Gastrocnemius medialis (tissue), 4 donors: ENCODE results near the gene TRHDE. TPM values are rescaled to one million over a fixed set of nuclear protein-coding genes. Genes with fewer than 3 reads are reported as not detected.

Experiments
- ATAC-seq, 2 donors: fragments of 150-250 bp; one replicate each; pipeline ENCODE4 v1.9.1; 2016
- DNase-seq, 2 donors: peaks; one replicate each; pipeline ENCODE4 v3.0.0-alpha.2; 2019
- H3K27ac ChIP-seq, 4 donors: fragments of 200-600 bp; sonication (generic); 1 replicate in 1 of 4; 2 replicates in 3 of 4; pipeline ENCODE4 v1.5.1; 2016 to 2018; ENCODE audit warnings: mild to moderate bottlenecking in 2 of 4, moderate library complexity in 1 of 4
- H3K27me3 ChIP-seq, 3 donors: fragments of 200-600 bp; sonication (generic) in 2 of 3; 1 replicate in 1 of 3; 2 replicates in 2 of 3; pipeline versions ENCODE4 v1.5.1 to v1.6.0; 2016 to 2019; ENCODE audit warnings: mild to moderate bottlenecking in 1 of 3, moderate library complexity in 1 of 3
- H3K36me3 ChIP-seq, 2 donors: fragments of 200-600 bp; sonication (generic) in 1 of 2; one replicate each; pipeline ENCODE4 v1.5.1; 2017 to 2018
- H3K4me1 ChIP-seq, 2 donors: fragments of 200-600 bp; sonication (generic) in 1 of 2; one replicate each; pipeline ENCODE4 v1.5.1; 2016 to 2017; ENCODE audit warnings: mild to moderate bottlenecking in 2 of 2
- H3K4me3 ChIP-seq, 4 donors: fragments of 200-600 bp; sonication (generic) in 3 of 4; 1 replicate in 1 of 4; 2 replicates in 3 of 4; pipeline ENCODE4 v1.5.1; 2016 to 2019; ENCODE audit warnings: mild to moderate bottlenecking in 2 of 4
- H3K9me3 ChIP-seq, 3 donors: fragments of 200-600 bp; sonication (generic) in 2 of 3; 1 replicate in 1 of 3; 2 replicates in 2 of 3; pipeline ENCODE4 v1.5.1; 2016 to 2019
- CTCF ChIP-seq, 5 experiments: fragments of 450-650 bp in 3 of 5; fragments of 200-600 bp in 2 of 5; sonication (generic) in 2 of 5; IDR thresholded peaks in 4 of 5; conservative IDR thresholded peaks in 1 of 5; 1 replicate in 4 of 5; 2 replicates in 1 of 5; pipeline ENCODE4 v1.5.1; 2016 to 2019; ENCODE audit warnings: antibody characterized with exemption in 5 of 5, mild to moderate bottlenecking in 3 of 5, moderate library complexity in 3 of 5
- POLR2A ChIP-seq, 2 donors: fragments of 450-650 bp; IDR thresholded peaks; one replicate each; pipeline ENCODE4 v1.6.1; 2017; ENCODE audit warnings: antibody characterized with exemption in 2 of 2, mild to moderate bottlenecking in 2 of 2, moderate library complexity in 2 of 2
- in situ Hi-C, 4 donors: fragments of 200-750 bp; cut with MboI; loops; one replicate each; pipeline versions ENCODE4 v1.15.0 to v1.8.0; 2017; ENCODE audit warnings: low sequenced_read_pairs in 4 of 4
- intact Hi-C: fragments of 100-400 bp; cut with DNase I; formaldehyde crosslinking; loops from one replicate; pipeline ENCODE4 v1.15.1; 2023; ENCODE audit warnings: low total_unique reads
- total RNA-seq, 4 donors: library from RNA; depleted of rRNA; stranded (reverse); fragments of >200 nt; gene quantifications; one replicate each; pipeline versions ENCODE4 v1.1.0 to v1.2.3, GENCODE V29; 2016

The TRHDE gene
- total RNA-seq, 4 donors from 2014 or later, result 0.17 to 3.4 (median 0.88) TPM

- Histone ChIP-seq H3K4me1 (peaks cover 3 to 9% of the 10 kb centered on the region in 2 donors), H3K27me3 (peaks cover 46 to 59% (median 48%) of the 10 kb centered on the region in 3 donors), H3K27ac (peak overlapping the region in 2 of 4 donors; percentile 13 to 20), H3K4me3 (peak overlapping the region; percentile 49 to 57 (median 54)), H3K36me3 (no peaks in the 10 kb centered on the region), H3K9me3 (no peaks in the 10 kb centered on the region)
- no peak for DNase-seq
- intact Hi-C loops, result no loop called here
- in situ Hi-C loops, result no loop called here
- no peak for ATAC-seq
- TF ChIP-seq POLR2A (IDR thresholded peaks at IDR 0.05) (no peak), CTCF (IDR thresholded peaks at IDR 0.05 in 4 of 5, conservative IDR thresholded peaks at IDR 0.05 in 1 of 5) (no peak)
Observed at GRCh38 chr12:72271451-72272090, 599 bp upstream of the TRHDE start.

GRCh38 chr12:72272731-72273498 lies 745 bp downstream of the TRHDE start:
- Histone ChIP-seq H3K4me1 (peaks cover 3 to 9% of the 10 kb centered on the region in 2 donors), H3K9me3 (no peaks in the 10 kb centered on the region), H3K27me3 (peaks cover 46 to 63% (median 55%) of the 10 kb centered on the region in 3 donors), H3K4me3 (peak overlapping the region; percentile 49 to 57 (median 54)), H3K36me3 (no peaks in the 10 kb centered on the region), H3K27ac (peak overlapping the region in 2 of 4 donors; percentile 20 to 31)
- intact Hi-C loops, result no loop called here
- no peak for TF ChIP-seq CTCF (IDR thresholded peaks at IDR 0.05 in 4 of 5, conservative IDR thresholded peaks at IDR 0.05 in 1 of 5)
- in situ Hi-C loops, result no loop called here
- DNase-seq, result no peak
- ATAC-seq, result no peak

DNA sequence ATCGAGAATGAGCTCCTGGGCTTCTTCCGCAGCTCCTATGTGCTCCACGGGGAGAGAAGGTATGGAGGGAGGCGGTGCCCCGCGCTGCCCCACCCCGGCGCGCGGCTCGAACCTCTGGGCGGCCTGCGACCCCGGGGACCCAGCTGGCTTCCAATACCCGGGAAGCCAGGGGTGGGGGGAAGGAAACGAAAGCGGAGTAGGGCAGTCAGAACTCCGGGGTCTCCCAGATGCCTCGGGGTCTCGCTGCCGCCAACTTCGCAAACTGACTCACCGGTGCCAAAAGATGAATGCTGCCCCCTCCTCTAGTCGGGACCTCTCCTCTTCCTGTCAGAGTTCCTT lies 1.3 kb downstream of the TRHDE start:
- intact Hi-C loops (no loop called here), in situ Hi-C loops (no loop called here)
- no peak for DNase-seq
- H3K27me3 ChIP-seq, result peaks cover 46 to 66% (median 58%) of the 10 kb centered on the region in 3 donors
- H3K4me3 ChIP-seq, result peak overlapping the region; percentile 49 to 57 (median 54)
- no peaks in the 10 kb centered on the region for H3K9me3 ChIP-seq
- ATAC-seq, result no peak
- H3K4me1 ChIP-seq, result peaks cover 3 to 9% of the 10 kb centered on the region in 2 donors
- TF ChIP-seq POLR2A (IDR thresholded peaks at IDR 0.05) (no peak), CTCF (IDR thresholded peaks at IDR 0.05 in 4 of 5, conservative IDR thresholded peaks at IDR 0.05 in 1 of 5) (no peak)
- H3K27ac ChIP-seq, result peak overlapping the region in 2 of 4 donors; percentile 20 to 31
- no peaks in the 10 kb centered on the region for H3K36me3 ChIP-seq

DNA sequence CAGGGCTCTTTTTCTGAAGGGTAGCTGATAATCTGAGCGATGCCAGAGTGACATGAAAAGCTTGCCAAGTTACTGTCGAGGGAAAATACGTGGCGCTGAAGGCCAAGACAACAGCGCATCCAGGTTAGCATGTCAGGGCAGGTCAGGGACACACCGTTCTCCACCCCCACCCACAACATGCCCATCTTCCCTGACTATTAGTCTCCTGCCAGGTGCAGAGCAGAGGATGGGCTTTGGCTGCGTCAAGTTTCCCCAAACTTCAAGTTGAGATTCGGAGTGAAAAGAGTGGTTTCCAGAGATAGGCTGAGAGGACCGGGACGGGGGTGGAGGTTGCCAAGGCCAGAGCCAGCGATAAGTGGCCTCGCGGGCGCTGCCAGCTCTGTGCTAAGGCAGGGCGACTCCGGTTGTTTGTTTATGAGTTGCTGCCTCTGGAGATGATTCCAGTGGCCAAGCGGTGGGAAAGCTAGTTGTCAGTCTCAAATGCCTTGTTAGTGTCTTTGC lies 1.7 kb downstream of the TRHDE start:
- in situ Hi-C loops, result no loop called here

More for the DNA sequence above, 1.7 kb downstream of the TRHDE start:
- intact Hi-C loops, result no loop called here
- H3K4me1 ChIP-seq, result peaks cover 3 to 9% of the 10 kb centered on the region in 2 donors
- H3K4me3 ChIP-seq, result peak overlapping the region; percentile 49 to 57 (median 54)
- H3K27ac ChIP-seq, result peak overlapping the region in 2 of 4 donors; percentile 20 to 29
- no peaks in the 10 kb centered on the region for H3K36me3 ChIP-seq
- DNase-seq (no peak), ATAC-seq (no peak)
- H3K27me3 ChIP-seq, result peaks cover 46 to 66% (median 58%) of the 10 kb centered on the region in 3 donors
- no peak for TF ChIP-seq POLR2A (IDR thresholded peaks at IDR 0.05)
- TF ChIP-seq CTCF (IDR thresholded peaks at IDR 0.05 in 4 of 5, conservative IDR thresholded peaks at IDR 0.05 in 1 of 5), result no peak
- H3K9me3 ChIP-seq, result no peaks in the 10 kb centered on the region
